DMS79 treated with DMSO at 0.1 percent for 48 hours (cell line): ENCODE data around the gene ARID4B.
"Not testable (repeated sequence)": the region's sequence is repeated elsewhere in the genome, so short reads cannot be mapped to it uniquely, and the experiment has no call there.

Source experiments
- DNase-seq: peaks from one replicate; lab custom pipeline; 2025; lab: John Stamatoyannopoulos, UW

Gene ARID4B

GRCh38 chr1:235298758-235299157, 29.2 kb downstream of the ARID4B start:
- DNase-seq: no peak

- no peak for DNase-seq
Observed at GRCh38 chr1:235297579-235297978, 30.4 kb downstream of the ARID4B start.

- no peak for DNase-seq
Observed at GRCh38 chr1:235296729-235297128, 31.2 kb downstream of the ARID4B start.

- DNase-seq: no peak
Observed at GRCh38 chr1:235295902-235296350, 32.1 kb downstream of the ARID4B start.

GRCh38 chr1:235293322-235293942, 34.5 kb downstream of the ARID4B start:
- no peak for DNase-seq

- DNase-seq: no peak
Observed at GRCh38 chr1:235292790-235293189, 35.2 kb downstream of the ARID4B start.

- DNase-seq: no peak
Observed at GRCh38 chr1:235291599-235292091, 36.3 kb downstream of the ARID4B start.

GRCh38 chr1:235290740-235291502, 37.1 kb downstream of the ARID4B start:
- no peak for DNase-seq

- no peak for DNase-seq
Observed at GRCh38 chr1:235289859-235290739, 37.9 kb downstream of the ARID4B start.

GRCh38 chr1:235287208-235287882, 40.6 kb downstream of the ARID4B start:
- no peak for DNase-seq

GRCh38 chr1:235286667-235287066, 41.3 kb downstream of the ARID4B start:
- DNase-seq: no peak

- DNase-seq: no peak
Observed at GRCh38 chr1:235284231-235284769, 43.7 kb downstream of the ARID4B start.

- not testable (repeated sequence) for DNase-seq
Observed at GRCh38 chr1:235283636-235284035, 44.3 kb downstream of the ARID4B start.

GRCh38 chr1:235280467-235280866, 47.5 kb downstream of the ARID4B start:
- DNase-seq: no peak

- DNase-seq: no peak
Observed at GRCh38 chr1:235279694-235280093, 48.3 kb downstream of the ARID4B start.

GRCh38 chr1:235278915-235279292, 49.1 kb downstream of the ARID4B start:
- no peak for DNase-seq

- DNase-seq: no peak
Observed at GRCh38 chr1:235278233-235278914, 49.6 kb downstream of the ARID4B start.

GRCh38 chr1:235277709-235278108, 50.3 kb downstream of the ARID4B start:
- no peak for DNase-seq

GRCh38 chr1:235275836-235276235, 52.1 kb downstream of the ARID4B start:
- no peak for DNase-seq

GRCh38 chr1:235275223-235275622, 52.8 kb downstream of the ARID4B start:
- no peak for DNase-seq

GRCh38 chr1:235272851-235273250, 55.1 kb downstream of the ARID4B start:
- no peak for DNase-seq
